Medulla oblongata (tissue), 1 donor: ENCODE data around the gene RFESD.
"Not testable (repeated sequence)": the region's sequence is repeated elsewhere in the genome, so short reads cannot be mapped to it uniquely, and the experiment has no call there.

Experiments used
- DNase-seq: peaks from one replicate; pipeline ENCODE4 v3.0.0-alpha.2; 2015; ENCODE audit errors: extremely low spot score

RFESD gene

GRCh38 chr5:95664204-95664786 is 17.7 kb downstream of the RFESD start:
- DNase-seq: peak; percentile 82

DNA sequence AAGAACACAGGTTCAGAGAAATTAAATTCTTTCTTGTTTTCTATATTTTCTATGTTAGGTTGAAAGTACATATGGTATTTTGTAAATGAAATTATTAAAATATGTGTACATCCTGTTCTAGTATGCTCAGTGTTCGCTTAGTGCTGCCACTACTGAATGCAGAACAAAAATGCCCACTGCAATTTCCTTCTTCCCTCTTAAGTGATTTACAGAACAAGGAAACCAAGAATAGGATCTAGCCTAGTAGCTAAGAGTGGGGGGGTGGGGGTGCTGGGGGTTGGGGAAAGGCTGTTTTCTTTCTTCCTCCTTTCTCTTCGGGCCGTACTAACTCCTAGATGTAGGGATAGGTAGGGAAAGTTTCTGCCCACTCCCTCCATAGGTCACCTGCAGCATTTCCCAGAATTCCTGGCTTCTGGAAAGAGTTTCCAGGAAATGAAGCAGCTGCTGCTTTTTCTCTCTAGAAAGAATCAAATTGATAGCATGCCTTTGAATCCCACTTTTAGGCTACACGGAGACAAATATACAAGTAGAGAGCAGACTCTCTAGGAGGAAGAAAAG is 20.6 kb downstream of the RFESD start:
- no peak for DNase-seq

GRCh38 chr5:95667678-95668077 is 21.1 kb downstream of the RFESD start:
- no peak for DNase-seq

GRCh38 chr5:95668216-95668615 is 21.6 kb downstream of the RFESD start:
- DNase-seq: no peak

DNA sequence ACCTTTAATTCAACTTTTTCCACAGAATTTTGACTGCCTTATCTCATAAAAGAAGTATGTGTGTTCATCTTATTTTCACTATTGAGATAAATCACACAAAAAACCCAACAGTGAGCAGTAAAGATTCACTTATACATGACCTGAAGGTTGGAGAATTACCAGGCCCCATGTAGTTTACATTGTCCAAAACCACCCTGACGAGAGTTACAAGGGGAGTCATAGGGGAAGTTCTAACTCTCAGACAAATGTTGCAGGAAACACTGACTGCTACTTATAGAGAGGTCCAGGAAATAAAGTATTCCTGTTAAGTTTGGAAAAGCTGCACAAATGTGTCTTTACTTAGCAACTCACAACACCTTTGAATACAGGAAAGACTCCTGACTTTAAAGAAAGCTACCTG is 22.2 kb downstream of the RFESD start:
- no peak for DNase-seq

DNA sequence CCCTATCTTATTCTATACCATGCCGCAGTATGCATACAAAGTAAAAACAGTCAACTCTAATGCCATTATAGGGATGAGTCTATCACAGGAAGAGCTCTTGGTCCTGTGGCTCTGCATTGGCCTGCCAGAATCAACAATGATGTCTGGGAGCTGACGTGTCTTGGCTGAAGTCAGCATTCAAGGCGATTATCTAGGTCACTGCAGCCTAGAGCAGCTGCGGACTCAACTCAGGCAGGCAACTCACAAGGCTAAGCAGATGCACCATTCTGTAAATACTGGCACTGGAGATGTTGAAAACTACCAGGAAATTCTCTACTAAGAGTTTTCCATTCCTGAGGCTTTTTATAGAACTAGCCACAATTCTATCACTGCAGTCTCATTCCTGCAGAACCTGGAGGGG is 23.0 kb downstream of the RFESD start:
- DNase-seq: peak; percentile 46

GRCh38 chr5:95669985-95670384 is 23.4 kb downstream of the RFESD start:
- no peak for DNase-seq

- no peak for DNase-seq
These were observed 24.0 kb downstream of the RFESD start for GRCh38 chr5:95670568-95670967.

- DNase-seq: no peak
These were observed 25.2 kb downstream of the RFESD start for GRCh38 chr5:95671826-95672225.

GRCh38 chr5:95672641-95673040 is 26.1 kb downstream of the RFESD start:
- no peak for DNase-seq

DNA sequence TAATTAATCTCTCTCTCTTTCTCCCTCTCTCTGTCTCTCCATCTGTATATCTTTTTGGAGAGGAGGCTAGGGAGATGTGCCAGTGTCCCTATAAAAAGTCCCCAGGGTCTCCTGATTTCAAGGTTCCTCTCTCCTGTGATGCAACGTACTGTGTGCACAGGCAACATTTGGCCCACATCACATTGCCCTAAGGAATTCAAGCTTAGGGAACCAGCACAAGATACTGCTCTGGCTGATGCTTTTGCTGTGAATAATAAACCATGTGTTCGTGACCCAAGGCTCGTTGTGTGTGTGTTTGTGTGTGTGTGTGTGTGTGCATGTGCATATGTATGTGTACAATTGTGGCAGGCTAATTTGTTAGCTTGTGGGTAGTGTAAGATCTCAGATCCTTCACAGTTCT is 26.5 kb downstream of the RFESD start:
- no peak for DNase-seq

- DNase-seq: no peak
These were observed 36.3 kb downstream of the RFESD start, which contains the start of gene SPATA9 for GRCh38 chr5:95682891-95683290. Gene SPATA9 (minus strand): TSS chr5:95682991. CDS start chr5:95682854, 137 bp downstream.

GRCh38 chr5:95684361-95684760 is 37.8 kb downstream of the RFESD start:
- no peak for DNase-seq

GRCh38 chr5:95686651-95687050 is 40.1 kb downstream of the RFESD start:
- no peak for DNase-seq

DNA sequence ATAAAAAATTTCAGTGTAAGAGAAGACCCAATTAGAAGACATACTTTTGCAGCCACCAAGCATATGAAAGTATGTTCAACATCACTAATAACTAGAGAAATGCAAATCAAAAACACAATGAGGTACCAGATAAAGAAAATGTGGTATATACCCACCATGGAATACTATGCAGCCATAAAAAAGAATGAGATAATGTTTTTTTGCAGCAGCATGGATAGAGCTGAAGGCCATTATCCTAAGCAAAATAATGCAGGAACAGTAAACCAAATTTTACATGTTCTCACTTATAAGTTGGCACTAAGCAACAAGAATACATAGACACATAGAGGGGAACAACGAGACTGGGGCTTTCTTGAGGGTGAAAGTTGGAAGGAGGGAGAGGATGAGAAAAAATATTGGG is 43.1 kb downstream of the RFESD start:
- DNase-seq: no peak

DNA sequence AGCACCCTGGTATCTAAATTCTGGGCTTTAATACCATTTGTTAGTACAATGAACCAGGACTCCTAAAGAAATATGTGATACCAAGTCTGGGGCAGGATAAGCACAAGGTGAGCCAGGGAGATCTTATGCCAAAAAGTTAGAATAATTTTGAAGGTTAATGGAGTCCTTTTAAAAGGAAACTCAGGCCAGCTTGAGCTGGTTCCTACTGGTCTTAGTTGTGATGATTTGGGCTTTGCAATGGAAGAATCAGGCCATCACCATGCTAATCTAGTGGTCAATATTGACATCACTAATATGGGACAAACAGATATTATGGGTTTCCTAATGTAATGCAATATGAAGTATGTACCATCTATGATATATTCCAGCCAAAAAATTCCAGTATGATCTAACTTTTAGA is 43.8 kb downstream of the RFESD start:
- DNase-seq: no peak

DNA sequence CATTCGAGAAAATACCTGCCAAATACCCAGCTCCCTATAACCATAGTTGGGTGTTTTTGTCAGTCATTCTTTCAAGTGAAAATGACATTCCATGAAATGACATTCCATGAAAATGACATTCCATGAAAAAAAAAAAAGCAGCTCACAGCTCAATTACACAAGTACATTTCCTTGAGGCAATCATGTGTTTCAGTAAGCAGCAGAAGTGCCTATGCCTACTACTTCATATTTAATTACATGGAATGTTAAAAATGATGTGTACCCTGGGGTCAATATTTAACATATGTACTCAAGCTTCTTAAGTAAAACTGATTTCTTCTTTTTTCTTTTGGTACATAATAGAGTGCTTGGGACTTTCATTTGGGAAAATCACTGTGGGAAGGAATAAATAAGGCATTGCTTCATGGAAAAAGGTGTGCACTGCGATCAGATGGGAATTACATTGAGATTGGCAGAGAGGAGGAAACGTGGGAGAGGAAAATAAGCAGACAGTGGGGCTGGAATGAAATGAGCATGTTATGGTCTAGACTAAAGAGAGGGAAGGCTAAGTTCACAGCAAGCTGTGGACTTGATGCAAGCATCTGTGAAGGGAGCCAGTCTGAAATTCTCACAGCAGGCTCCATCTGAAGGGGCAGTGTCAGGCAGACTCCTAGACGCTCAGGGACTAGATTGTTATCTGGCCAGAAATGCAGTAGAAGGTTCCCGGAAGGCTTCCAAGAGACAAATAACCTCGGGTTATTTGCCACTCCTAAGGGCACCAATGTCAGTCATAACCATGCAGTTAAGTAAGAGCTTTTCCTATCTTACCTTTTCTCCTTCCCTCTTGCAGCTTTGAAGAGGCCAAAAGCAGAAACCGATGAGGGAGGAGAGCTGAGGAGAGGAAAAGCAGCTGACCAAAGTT is 51.5 kb downstream of the RFESD start:
- DNase-seq: no peak

DNA sequence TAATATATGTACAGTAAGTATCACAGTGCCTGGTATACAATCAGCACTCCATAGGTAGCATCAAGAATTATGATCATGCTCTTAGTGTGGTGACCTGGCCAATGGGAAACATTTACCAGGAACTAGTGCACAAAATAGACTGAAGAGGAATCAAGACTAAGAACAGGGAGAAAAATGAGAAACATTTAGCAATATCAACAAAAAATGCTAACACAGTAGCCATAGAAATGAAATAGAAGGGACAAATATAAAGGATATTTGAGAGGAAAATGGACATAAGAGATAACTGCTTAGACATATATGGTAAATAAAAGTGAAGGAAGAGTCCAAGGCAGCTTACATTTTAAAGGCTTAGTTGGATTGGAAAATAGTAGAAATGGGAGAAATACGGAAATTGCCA is 52.8 kb downstream of the RFESD start:
- no peak for DNase-seq

DNA sequence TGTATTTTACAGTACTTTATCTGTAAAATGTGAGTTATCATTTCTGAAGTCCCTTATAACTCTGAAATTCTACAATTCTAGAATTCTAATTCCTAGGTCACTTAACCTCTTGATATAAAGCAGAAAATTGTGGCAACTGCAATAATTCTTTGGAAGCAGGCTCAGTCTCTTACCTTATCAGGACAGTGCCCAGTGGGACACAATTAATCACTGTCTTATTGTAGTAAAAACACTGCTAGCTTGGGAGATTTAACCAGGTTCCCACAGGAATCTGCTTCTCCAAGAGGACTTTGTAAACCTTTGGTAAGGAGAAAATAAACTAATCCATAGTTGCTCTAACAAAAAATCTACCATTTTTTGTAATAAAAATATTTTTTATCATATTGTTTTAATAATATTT is 54.5 kb downstream of the RFESD start:
- DNase-seq: no peak

GRCh38 chr5:95704150-95704549 is 57.6 kb downstream of the RFESD start:
- no peak for DNase-seq

DNA sequence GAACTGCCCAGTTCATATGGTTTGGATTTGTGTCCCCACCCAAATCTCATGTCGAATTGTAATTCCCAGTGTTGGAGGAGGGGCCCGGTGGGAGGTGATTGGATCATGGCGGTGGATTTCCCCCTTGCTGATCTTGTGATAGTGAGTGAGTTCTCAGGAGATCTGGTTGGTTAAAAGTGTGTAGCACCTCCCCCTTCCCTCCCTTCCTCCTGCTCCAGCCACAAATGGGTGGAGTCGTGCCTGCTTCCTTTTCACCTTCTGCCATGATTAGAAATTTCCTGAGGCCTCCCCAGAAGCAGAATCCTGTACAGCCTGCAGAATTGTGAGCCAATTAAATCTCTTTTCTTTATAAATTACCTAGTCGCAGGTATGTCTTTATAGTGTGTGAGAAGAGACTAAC is 59.6 kb downstream of the RFESD start:
- DNase-seq: not testable (repeated sequence)

DNA sequence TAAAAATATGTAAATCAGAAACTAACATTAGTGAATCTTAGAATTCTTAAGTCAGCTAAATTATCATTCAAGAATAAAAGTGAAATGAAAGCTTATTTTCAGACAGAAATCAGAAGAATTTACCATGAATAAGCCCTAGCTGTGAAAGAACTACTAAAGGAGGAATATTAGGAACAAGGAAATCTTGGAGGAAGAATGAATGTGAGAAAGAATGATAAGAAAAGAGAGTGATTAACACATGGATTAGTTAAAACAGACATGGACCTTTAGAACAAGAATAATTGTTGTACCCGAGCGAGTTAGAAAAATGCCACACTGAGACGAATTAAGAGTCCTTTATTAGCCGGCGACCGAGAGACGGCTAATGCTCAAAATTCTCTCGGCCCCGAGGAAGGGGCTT is 60.5 kb downstream of the RFESD start:
- no peak for DNase-seq
